ENCODE data around the gene AVEN. TPM values are rescaled to one million over a fixed set of nuclear protein-coding genes. Genes with fewer than 3 reads are reported as not detected.

Gene AVEN
- total and polyA plus RNA-seq, 2 of the 4 experiments (the other 2 are of a cell fraction) = 9.1 to 17.6 TPM

DNA sequence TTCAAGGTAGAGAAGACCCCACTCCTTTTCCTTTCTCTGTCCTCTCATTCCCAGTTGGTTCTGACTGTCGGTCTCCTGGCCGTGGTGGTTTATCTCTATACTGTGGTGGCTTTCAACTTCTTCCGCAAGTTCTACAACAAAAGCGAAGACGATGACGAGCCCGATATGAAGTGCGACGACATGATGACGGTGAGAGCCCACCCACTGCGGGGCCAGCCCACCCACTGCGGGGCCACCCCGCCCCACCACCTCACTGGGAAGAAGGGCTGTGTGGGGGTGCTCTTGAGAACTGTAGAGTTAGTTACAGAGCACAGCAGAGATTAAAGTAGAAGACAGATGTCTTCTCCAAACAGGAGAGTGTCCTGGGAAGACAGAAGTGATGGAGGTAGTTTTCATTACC lies 181.3 kb downstream of the AVEN start:
- Histone ChIP-seq H3K9me1 (ENCODE audit: insufficient read depth, low read length) (peaks cover 6% of the 10 kb centered on the region; the same call in 1 of the 2 replicates), H3K56ac (ENCODE audit: extremely low read depth, insufficient read depth, low read length) (no peak overlapping the region), H2BK20ac (ENCODE audit: low read depth, low read length) (no peak overlapping the region), H4K8ac (ENCODE audit: low read depth in 2 of 2, low read length in 2 of 2) (no peak overlapping the region), H3K23ac (ENCODE audit: low read depth, low read length) (no peak overlapping the region), H2BK15ac (ENCODE audit: low read depth, low read length) (no peak overlapping the region), H3K9me3 (ENCODE audit: control insufficient read depth, insufficient read depth, low read length) (no peaks in the 10 kb centered on the region), H3K4me3 (ENCODE audit: insufficient read depth, low read depth, low read length) (no peak overlapping the region), H3K79me1 (ENCODE audit: low read depth in 1 of 2, low read length in 2 of 2) (no peaks in the 10 kb centered on the region), H3K4me1 (ENCODE audit: control insufficient read depth, insufficient read depth, low read length) (peaks cover 3% of the 10 kb centered on the region), H3K18ac (ENCODE audit: low read depth, low read length) (no peak overlapping the region), H3K4me2 (ENCODE audit: low read depth, low read length) (no peak overlapping the region), H2BK120ac (ENCODE audit: low read depth, low read length) (no peak overlapping the region), H3K9ac (ENCODE audit: low read depth, low read length) (no peak overlapping the region), H3K27ac (ENCODE audit: insufficient read depth, low read length) (no peak overlapping the region), H3K27me3 (ENCODE audit: control insufficient read depth, insufficient read depth, low read length) (no peaks in the 10 kb centered on the region), H2AK5ac (ENCODE audit: low read depth, low read length) (no peak overlapping the region), H3K4ac (ENCODE audit: low read depth, low read length) (no peak overlapping the region), H2BK5ac (ENCODE audit: low read depth, low read length, poor library complexity, severe bottlenecking) (no peak overlapping the region), H3K36me3 (ENCODE audit: control insufficient read depth, insufficient read depth, low read length) (no peaks in the 10 kb centered on the region; the same call in 1 of the 2 replicates), H2AK9ac (replicated peaks; ENCODE audit: low read depth, low read length, poor library complexity) (no peak overlapping the region), H3K14ac (replicated peaks; ENCODE audit: low read depth, low read length) (no peak overlapping the region), H4K5ac (ENCODE audit: low read depth, low read length) (no peak overlapping the region), H2AFZ (replicated peaks; ENCODE audit: low read length, poor library complexity) (no peak overlapping the region), H4K20me1 (ENCODE audit: insufficient read depth, low read length) (no peaks in the 10 kb centered on the region), H4K91ac (ENCODE audit: insufficient read depth, low read depth, low read length) (no peak overlapping the region)
- intact Hi-C loops (cut with micrococcal nuclease) (no loop called here), in situ Hi-C loops (cut with MboI; ENCODE audit: low sequenced_read_pairs) (no loop called here), dilution Hi-C loops (cut with HindIII; ENCODE audit: low sequenced_read_pairs, unreplicated experiment) (no loop called here)
- ATAC-seq (ENCODE audit: low read depth) (no peak), DNase-seq (no peak)
- no TSS peak for BruUV-seq (replicated peaks)
- POLR2A ChIA-PET (ENCODE audit: unreplicated experiment) = no interaction called here
- WGBS, 2 experiments (ENCODE audit: extremely low coverage in 2 of 2, insufficient read length in 1 of 2) = no CpG with 5 or more reads among the region's 13 CpGs
- TF ChIP-seq RAD21 (IDR thresholded peaks at IDR 0.05; ENCODE audit: low read length) (no peak), MAZ (IDR thresholded peaks at IDR 0.05; ENCODE audit: borderline replicate concordance, low read depth, low read length) (no peak), CHD1 (IDR thresholded peaks at IDR 0.05; ENCODE audit: low read depth, low read length) (no peak), MAFK (IDR thresholded peaks at IDR 0.05; ENCODE audit: low read depth, low read length) (no peak)
- TF ChIP-seq, protein P1, sequence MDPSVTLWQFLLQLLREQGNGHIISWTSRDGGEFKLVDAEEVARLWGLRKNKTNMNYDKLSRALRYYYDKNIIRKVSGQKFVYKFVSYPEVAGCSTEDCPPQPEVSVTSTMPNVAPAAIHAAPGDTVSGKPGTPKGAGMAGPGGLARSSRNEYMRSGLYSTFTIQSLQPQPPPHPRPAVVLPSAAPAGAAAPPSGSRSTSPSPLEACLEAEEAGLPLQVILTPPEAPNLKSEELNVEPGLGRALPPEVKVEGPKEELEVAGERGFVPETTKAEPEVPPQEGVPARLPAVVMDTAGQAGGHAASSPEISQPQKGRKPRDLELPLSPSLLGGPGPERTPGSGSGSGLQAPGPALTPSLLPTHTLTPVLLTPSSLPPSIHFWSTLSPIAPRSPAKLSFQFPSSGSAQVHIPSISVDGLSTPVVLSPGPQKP (IDR thresholded peaks at IDR 0.05; ENCODE audit: borderline replicate concordance, low read depth, low read length) = no peak
- CTCF ChIA-PET = no interaction called here

Data from IMR-90 (cell line).